ENCODE data around the gene PAPLN. TPM values are rescaled to one million over a fixed set of nuclear protein-coding genes. Genes with fewer than 3 reads are reported as not detected.

The PAPLN gene
- total and polyA plus RNA-seq, 11 donors = 0.30 to 10.3 (median 1.4) TPM

- H3K4me1 ChIP-seq = peaks cover 0 to 5% (median 0%) of the 10 kb centered on the region in 12 donors
- no peak for ATAC-seq
- TF ChIP-seq POLR2A (IDR thresholded peaks at IDR 0.05) = no peak
- TF ChIP-seq CTCF (IDR thresholded peaks at IDR 0.05) = no peak
- no peaks in the 10 kb centered on the region for H3K27me3 ChIP-seq
- DNase-seq = no peak
- no peaks in the 10 kb centered on the region for H3K9me3 ChIP-seq
- 96 to 100% (median 98%) methylated on average over 4 to 8 of the region's 8 CpGs for WGBS, 4 donors
- intact Hi-C loops (cut with DNase I) = no loop called here
- H3K4me3 ChIP-seq = no peak overlapping the region
- H3K36me3 ChIP-seq = peaks cover 4 to 99% (median 88%) of the 10 kb centered on the region in 9 donors
- H3K27ac ChIP-seq = no peak overlapping the region
These were observed 28.5 kb upstream of the PAPLN start for GRCh38 chr14:73208846-73209245.

DNA sequence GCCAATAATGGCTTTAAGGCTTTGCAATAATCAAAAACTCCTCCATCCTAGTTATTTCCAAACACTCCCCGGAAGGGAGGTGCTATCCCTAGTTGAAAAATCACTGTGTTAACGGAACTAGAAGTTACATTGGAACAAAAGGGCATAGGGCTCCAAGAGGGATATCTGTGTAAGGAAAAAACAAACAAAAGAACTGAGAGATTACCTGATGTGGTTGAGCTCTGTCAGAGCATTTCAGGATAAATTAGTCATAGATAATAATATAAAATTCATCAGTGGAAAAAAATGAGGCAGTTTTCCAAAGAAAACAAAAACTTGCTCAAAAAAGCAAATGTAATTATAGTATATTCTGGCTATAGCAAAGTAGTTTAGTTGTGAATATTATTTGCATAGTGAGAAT, 27.4 kb upstream of the PAPLN start:
- Histone ChIP-seq H3K27me3 (no peaks in the 10 kb centered on the region), H3K4me1 (peaks cover 0 to 5% (median 0%) of the 10 kb centered on the region in 12 donors), H3K36me3 (peaks cover 4 to 99% (median 89%) of the 10 kb centered on the region in 9 donors), H3K27ac (no peak overlapping the region), H3K9me3 (no peaks in the 10 kb centered on the region), H3K4me3 (no peak overlapping the region)
- TF ChIP-seq CTCF (IDR thresholded peaks at IDR 0.05) = no peak
- WGBS, 4 donors = 70 to 77% (median 73%) methylated on average over 2 of the region's 2 CpGs
- no peak for DNase-seq
- ATAC-seq = no peak
- intact Hi-C loops (cut with DNase I) = no loop called here

DNA sequence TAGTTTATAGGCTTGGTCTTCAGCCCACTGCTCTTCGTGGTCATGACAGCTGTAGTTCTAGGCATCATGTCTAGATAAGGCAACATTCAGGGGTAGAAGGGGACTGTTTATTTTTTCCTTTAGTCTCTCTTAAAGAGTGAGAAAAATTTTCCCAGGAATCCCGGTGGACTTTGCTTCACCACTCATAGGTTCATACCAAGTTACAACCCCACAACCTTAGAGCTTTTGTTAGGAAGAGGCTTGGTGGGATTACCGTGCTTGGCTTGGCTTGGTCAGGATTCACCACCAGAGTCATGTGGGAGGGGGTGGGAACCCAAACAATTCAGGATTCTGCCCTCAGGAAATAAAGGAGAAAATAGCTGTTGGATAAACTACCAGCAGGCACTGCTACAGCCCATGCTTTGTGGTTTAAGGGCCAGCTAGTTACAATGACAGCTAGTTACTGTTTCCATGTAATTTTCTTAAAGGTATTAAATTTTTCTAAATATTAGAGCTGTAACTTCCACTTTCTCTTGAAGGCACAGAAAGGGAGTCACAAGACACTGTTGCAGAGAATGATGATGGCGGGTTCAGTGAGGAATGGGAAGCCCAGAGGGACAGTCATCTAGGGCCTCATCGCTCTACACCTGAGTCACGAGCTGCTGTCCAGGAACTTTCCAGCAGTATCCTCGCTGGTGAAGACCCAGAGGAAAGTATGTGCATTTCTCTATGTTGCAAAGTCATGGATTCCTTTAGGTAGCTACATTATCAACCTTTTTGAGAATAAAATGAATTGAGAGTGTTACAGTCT, 25.9 kb upstream of the PAPLN start:
- H3K36me3 ChIP-seq = peaks cover 4 to 99% (median 85%) of the 10 kb centered on the region in 9 donors
- no peak overlapping the region for H3K27ac ChIP-seq
- ATAC-seq = no peak
- no peaks in the 10 kb centered on the region for H3K9me3 ChIP-seq
- DNase-seq = no peak
- H3K27me3 ChIP-seq = no peaks in the 10 kb centered on the region
- no peak overlapping the region for H3K4me3 ChIP-seq
- intact Hi-C loops (cut with DNase I) = no loop called here
- H3K4me1 ChIP-seq = peaks cover 0 to 5% (median 0%) of the 10 kb centered on the region in 12 donors
- TF ChIP-seq CTCF (IDR thresholded peaks at IDR 0.05) = no peak
- whole genome bisulfite sequencing, 4 donors = 82 to 97% (median 91%) methylated on average over 5 to 7 of the region's 7 CpGs

DNA sequence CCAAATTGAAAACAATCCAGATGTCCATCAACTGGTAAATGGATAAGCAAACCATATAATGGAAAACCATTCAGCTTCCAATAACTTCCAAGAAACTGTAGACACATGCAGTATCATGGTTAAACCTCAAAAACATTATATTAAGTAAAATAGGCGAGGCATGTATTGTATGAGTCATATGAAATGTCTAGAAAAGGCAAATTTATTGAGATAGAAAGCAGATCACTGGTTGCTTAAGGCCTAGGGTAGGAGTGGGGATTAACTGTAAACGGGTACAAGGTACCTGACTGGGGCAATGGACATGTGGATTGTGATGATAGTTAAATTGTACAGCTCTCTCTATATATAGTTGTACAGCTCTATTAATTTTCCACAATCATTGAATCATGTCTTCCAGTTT, 21.3 kb upstream of the PAPLN start:
- 92 to 97% (median 95%) methylated on average over 2 of the region's 2 CpGs for WGBS, 4 donors
- no peak for ATAC-seq

More for the DNA sequence above, 21.3 kb upstream of the PAPLN start:
- DNase-seq = no peak
- peaks cover 0 to 99% (median 86%) of the 10 kb centered on the region in 9 donors for H3K36me3 ChIP-seq
- TF ChIP-seq POLR2A (IDR thresholded peaks at IDR 0.05) (no peak), CTCF (IDR thresholded peaks at IDR 0.05) (no peak)
- H3K4me3 ChIP-seq = no peak overlapping the region
- H3K27me3 ChIP-seq = no peaks in the 10 kb centered on the region
- intact Hi-C loops (cut with DNase I) = no loop called here
- no peak overlapping the region for H3K27ac ChIP-seq
- H3K4me1 ChIP-seq = no peaks in the 10 kb centered on the region
- H3K9me3 ChIP-seq = no peaks in the 10 kb centered on the region
